Measurements from ENCODE around the gene CDCA3. TPM values are rescaled to one million over a fixed set of nuclear protein-coding genes. Genes with fewer than 3 reads are reported as not detected.

Gene CDCA3
- total RNA-seq, 1 donor = 0.10 TPM

GRCh38 chr12:6824901-6825381 is 26.1 kb downstream of the CDCA3 start:
- peaks cover 39% of the 10 kb centered on the region for H3K4me1 ChIP-seq (ENCODE audit: insufficient read depth, low read length)
- no peak overlapping the region for H3K4me3 ChIP-seq (ENCODE audit: low read length)
- no peaks in the 10 kb centered on the region for H3K9me3 ChIP-seq (ENCODE audit: low read depth, low read length)
- peaks cover 37% of the 10 kb centered on the region for H3K27me3 ChIP-seq (ENCODE audit: insufficient read depth, low read length)

- H3K27me3 ChIP-seq (ENCODE audit: insufficient read depth, low read length) = peaks cover 30% of the 10 kb centered on the region
These were observed 26.9 kb downstream of the CDCA3 start for GRCh38 chr12:6824085-6824775.

GRCh38 chr12:6823182-6824084 is 27.7 kb downstream of the CDCA3 start:
- Histone ChIP-seq H3K4me1 (ENCODE audit: insufficient read depth, low read length) (peaks cover 28% of the 10 kb centered on the region), H3K27me3 (ENCODE audit: insufficient read depth, low read length) (peaks cover 25% of the 10 kb centered on the region), H3K4me3 (ENCODE audit: low read length) (no peak overlapping the region), H3K9me3 (ENCODE audit: low read depth, low read length) (no peaks in the 10 kb centered on the region)

More at GRCh38 chr12:6824085-6824775, 26.9 kb downstream of the CDCA3 start:
- no peak overlapping the region for H3K4me3 ChIP-seq (ENCODE audit: low read length)
- H3K4me1 ChIP-seq (ENCODE audit: insufficient read depth, low read length) = peaks cover 36% of the 10 kb centered on the region
- H3K9me3 ChIP-seq (ENCODE audit: low read depth, low read length) = no peaks in the 10 kb centered on the region

DNA sequence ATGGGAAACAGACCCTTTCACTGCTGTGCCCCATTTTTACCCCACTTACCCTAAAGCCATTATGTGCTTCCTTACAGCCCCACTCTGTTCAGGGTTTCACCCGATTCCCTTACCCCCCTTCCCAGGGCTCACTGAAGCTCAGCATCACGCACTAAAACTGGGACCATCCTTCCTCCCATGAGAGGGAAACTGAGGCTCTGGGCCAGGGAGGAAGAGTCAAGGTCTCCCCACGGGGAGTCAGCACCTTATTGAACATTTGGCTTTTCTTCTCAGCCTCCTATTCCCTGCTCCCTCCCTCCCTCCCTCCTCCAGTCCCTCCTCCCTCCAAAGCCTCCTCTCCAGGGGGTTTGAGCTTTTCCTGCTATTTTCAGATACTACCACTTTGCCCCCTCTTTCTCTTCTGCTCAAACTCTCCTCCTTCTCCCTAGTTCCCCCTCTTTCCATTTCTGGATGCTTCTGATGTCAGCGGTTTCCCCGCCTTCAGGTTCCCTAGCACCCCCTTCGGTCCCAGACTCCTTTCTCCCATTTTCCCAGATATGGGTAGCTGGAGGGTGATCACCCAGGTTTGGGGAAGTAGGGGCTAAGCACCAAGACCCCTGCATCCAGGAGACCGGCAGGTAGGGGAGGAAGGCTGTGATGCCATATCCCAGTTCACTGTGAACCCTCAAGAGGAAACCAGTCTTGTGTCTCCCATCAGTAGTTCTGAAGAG is 28.5 kb downstream of the CDCA3 start:
- peaks cover 24% of the 10 kb centered on the region for H3K4me1 ChIP-seq (ENCODE audit: insufficient read depth, low read length)
- H3K9me3 ChIP-seq (ENCODE audit: low read depth, low read length) = no peaks in the 10 kb centered on the region
- no peak overlapping the region for H3K4me3 ChIP-seq (ENCODE audit: low read length)
- H3K27me3 ChIP-seq (ENCODE audit: insufficient read depth, low read length) = peaks cover 23% of the 10 kb centered on the region

DNA sequence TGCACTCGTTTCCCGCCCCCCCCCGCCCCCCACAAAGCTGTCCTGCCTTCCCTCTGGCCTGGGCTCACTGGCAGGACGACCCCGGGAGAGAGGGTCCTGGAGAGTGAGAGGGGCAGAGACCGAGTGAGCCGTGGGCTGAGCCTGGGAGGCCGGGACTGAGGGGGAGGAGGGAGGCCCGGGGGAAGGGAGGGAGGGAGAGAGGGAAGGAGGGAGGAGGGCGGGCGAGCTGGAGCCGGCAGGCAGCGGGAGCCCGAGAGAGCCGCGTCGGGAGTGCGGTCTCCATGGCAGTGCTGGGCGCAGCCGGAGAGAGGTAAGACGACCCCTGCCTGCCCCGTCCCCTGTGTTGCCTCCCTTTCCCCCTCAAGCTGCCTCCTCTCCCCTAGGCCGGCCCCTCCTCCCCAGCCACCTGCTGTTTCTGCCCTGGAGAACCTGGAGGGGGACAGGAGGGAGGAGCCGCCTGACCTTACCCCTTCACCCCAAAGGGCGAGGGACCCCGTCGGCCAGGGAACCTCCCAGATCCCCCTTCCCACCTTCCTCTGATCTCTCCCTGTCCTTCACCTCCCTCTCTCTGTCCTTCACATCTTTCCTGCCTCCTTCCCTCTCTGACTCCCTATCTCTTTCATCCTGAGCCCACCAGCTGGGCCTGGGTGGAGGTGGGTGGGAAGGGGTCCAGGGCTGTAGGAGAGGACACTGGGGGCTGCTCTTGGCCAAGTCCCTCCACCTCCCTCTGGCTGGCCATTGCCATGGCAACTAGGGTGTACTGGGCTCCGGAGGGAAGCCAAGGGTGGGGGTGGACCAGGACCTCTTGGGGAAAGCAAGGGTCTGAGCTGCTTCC is 29.3 kb downstream of the CDCA3 start, which contains the start of gene GPR162:
TSS of gene GPR162 (plus strand) at position 231 of the 835 bp plus-strand sequence. CDS start 2,078 bp downstream, outside the sequence.
- Histone ChIP-seq H3K4me1 (ENCODE audit: insufficient read depth, low read length) (peaks cover 20% of the 10 kb centered on the region), H3K4me3 (ENCODE audit: low read length) (peak within 1 kb of the TSS; percentile 26), H3K27me3 (ENCODE audit: insufficient read depth, low read length) (peaks cover 15% of the 10 kb centered on the region), H3K9me3 (ENCODE audit: low read depth, low read length) (no peaks in the 10 kb centered on the region)

DNA sequence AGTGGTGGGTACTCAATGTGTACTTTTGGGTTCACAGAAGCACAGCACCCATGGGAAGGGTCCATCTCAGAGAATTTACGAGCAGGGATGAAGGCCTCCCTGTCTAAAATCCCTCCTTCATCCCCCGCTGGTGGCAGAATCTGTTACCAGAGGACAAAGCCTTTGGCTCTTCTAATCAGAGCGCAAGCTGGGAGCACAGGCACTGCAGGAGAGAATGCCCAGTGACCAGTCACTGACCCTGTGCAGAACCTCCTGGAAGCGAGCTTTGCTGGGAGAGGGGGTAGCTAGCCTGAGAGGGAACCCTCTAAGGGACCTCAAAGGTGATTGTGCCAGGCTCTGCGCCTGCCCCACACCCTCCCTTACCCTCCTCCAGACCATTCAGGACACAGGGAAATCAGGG is 30.9 kb downstream of the CDCA3 start:
- Histone ChIP-seq H3K27me3 (ENCODE audit: insufficient read depth, low read length) (peaks cover 5% of the 10 kb centered on the region), H3K4me3 (ENCODE audit: low read length) (no peak overlapping the region), H3K9me3 (ENCODE audit: low read depth, low read length) (no peaks in the 10 kb centered on the region), H3K4me1 (ENCODE audit: insufficient read depth, low read length) (peaks cover 20% of the 10 kb centered on the region)

- Histone ChIP-seq H3K9me3 (ENCODE audit: low read depth, low read length) (no peaks in the 10 kb centered on the region), H3K4me1 (ENCODE audit: insufficient read depth, low read length) (peaks cover 20% of the 10 kb centered on the region), H3K4me3 (ENCODE audit: low read length) (no peak overlapping the region), H3K27me3 (ENCODE audit: insufficient read depth, low read length) (peaks cover 5% of the 10 kb centered on the region)
These were observed 31.7 kb downstream of the CDCA3 start for GRCh38 chr12:6819106-6820030.

DNA sequence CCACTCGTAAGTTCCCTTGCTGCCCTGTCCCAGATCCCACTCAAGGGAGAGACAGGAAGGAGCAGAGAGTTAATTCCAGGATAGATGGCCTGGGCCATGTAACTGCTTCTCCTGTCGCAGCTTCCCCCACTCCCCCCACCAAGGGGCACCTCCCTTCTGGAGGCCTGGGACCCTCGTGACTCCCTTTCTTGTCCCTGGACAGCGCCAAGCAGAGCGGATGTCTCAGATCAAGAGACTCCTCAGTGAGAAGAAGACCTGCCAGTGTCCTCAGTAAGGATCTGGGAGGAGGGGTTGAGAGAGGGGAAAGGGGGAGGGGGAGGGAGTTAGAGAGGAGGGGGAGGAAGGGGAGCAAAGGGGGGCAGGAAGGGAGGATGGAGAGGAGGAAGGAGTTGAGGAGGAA is 32.4 kb downstream of the CDCA3 start:
- Histone ChIP-seq H3K9me3 (ENCODE audit: low read depth, low read length) (no peaks in the 10 kb centered on the region), H3K27me3 (ENCODE audit: insufficient read depth, low read length) (peaks cover 5% of the 10 kb centered on the region), H3K4me1 (ENCODE audit: insufficient read depth, low read length) (peaks cover 20% of the 10 kb centered on the region), H3K4me3 (ENCODE audit: low read length) (no peak overlapping the region)

DNA sequence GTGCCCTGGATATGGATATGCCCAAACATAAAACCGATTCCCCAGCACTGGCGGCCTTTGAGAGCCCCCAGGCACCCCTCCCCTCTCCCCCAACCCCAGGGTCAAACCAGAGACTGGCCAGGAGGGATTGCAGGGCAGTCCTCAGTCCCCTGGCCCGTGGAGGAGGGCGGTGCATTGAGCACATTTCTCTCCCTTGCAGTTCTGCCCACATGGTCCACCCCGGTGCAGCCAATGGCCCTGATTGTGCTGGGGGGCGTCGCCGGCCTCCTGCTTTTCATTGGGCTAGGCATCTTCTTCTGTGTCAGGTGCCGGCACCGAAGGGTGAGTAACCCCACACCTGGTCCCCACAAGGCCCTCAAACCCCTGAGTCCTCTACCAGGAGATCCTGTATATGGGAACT is 32.9 kb downstream of the CDCA3 start:
- Histone ChIP-seq H3K4me3 (ENCODE audit: low read length) (no peak overlapping the region), H3K4me1 (ENCODE audit: insufficient read depth, low read length) (peaks cover 20% of the 10 kb centered on the region), H3K27me3 (ENCODE audit: insufficient read depth, low read length) (peaks cover 5% of the 10 kb centered on the region), H3K9me3 (ENCODE audit: low read depth, low read length) (no peaks in the 10 kb centered on the region)

DNA sequence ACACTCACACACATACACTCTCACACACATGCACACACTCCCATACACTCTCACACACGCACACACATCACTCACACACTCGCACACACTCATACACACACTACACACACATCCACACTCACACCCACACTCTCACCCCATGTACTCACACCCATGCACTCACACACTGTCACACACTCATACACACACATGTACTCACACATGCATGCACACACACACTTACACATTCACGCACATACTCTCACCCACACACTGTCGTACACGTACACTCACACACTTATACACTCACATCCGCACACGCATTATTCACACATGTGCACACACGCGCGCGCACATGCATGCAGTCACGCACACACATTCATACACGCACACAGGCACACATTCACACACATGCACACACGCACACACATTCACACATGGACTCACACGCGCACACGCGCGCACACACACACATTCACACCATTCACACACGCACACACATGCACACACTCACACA is 33.4 kb downstream of the CDCA3 start:
- no peak overlapping the region for H3K4me3 ChIP-seq (ENCODE audit: low read length)
- H3K4me1 ChIP-seq (ENCODE audit: insufficient read depth, low read length) = peaks cover 25% of the 10 kb centered on the region
- peaks cover 5% of the 10 kb centered on the region for H3K27me3 ChIP-seq (ENCODE audit: insufficient read depth, low read length)
- no peaks in the 10 kb centered on the region for H3K9me3 ChIP-seq (ENCODE audit: low read depth, low read length)

GRCh38 chr12:6817098-6817497 is 34.0 kb downstream of the CDCA3 start:
- H3K9me3 ChIP-seq (ENCODE audit: low read depth, low read length) = no peaks in the 10 kb centered on the region
- peaks cover 28% of the 10 kb centered on the region for H3K4me1 ChIP-seq (ENCODE audit: insufficient read depth, low read length)
- H3K27me3 ChIP-seq (ENCODE audit: insufficient read depth, low read length) = peaks cover 2% of the 10 kb centered on the region
- H3K4me3 ChIP-seq (ENCODE audit: low read length) = no peak overlapping the region

- H3K4me1 ChIP-seq (ENCODE audit: insufficient read depth, low read length) = peaks cover 24% of the 10 kb centered on the region
- H3K27me3 ChIP-seq (ENCODE audit: insufficient read depth, low read length) = no peaks in the 10 kb centered on the region
- H3K9me3 ChIP-seq (ENCODE audit: low read depth, low read length) = no peaks in the 10 kb centered on the region
- no peak overlapping the region for H3K4me3 ChIP-seq (ENCODE audit: low read length)
These were observed 34.5 kb downstream of the CDCA3 start for GRCh38 chr12:6816598-6816997.

DNA sequence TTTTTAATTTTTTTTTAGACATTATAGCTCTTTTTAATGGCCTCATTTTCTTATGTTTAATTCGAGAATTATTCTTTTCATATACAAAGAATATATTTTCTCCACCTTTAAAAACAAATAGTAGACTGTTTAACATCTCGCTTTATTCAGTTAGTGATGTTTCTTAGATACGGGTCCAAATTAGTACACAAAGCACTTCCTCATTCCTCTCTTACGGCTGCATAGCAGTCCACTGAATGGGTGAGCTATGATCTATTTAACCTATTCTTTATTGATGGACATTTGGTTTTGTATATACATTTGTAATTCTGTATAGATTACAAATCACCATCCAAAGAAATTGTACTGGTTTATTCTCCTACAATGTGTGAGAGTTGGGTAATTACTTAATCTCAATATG is 37.7 kb downstream of the CDCA3 start:
- H3K4me1 ChIP-seq (ENCODE audit: insufficient read depth, low read length) = peaks cover 12% of the 10 kb centered on the region
- H3K9me3 ChIP-seq (ENCODE audit: low read depth, low read length) = no peaks in the 10 kb centered on the region
- H3K4me3 ChIP-seq (ENCODE audit: low read length) = no peak overlapping the region
- H3K27me3 ChIP-seq (ENCODE audit: insufficient read depth, low read length) = no peaks in the 10 kb centered on the region
